Right atrium auricular region (tissue), 2 donors: ENCODE data around the gene IL22RA2. TPM values are rescaled to one million over a fixed set of nuclear protein-coding genes. Genes with fewer than 3 reads are reported as not detected.

Source experiments
- DNase-seq: peaks from one replicate; pipeline ENCODE4 v3.0.0-alpha.2; 2019; ENCODE audit warnings: low spot score
- H3K27ac ChIP-seq, 2 donors: fragments of 200-600 bp; sonication (generic); 1 replicate in 1 of 2; 2 replicates in 1 of 2; pipeline ENCODE4 v1.5.1; 2016 to 2019
- H3K27me3 ChIP-seq, 2 donors: fragments of 200-600 bp; sonication (generic); one replicate each; pipeline versions ENCODE4 v1.5.1 to v1.6.0; 2017 to 2019
- H3K36me3 ChIP-seq: fragments of 200-600 bp; sonication (generic); one replicate; pipeline ENCODE4 v1.5.1; 2016
- H3K4me1 ChIP-seq, 2 donors: fragments of 200-600 bp; sonication (generic); one replicate each; pipeline versions ENCODE4 v1.5.1 to v1.6.0; 2017 to 2019
- H3K4me3 ChIP-seq, 2 donors: fragments of 200-600 bp; sonication (generic); 1 replicate in 1 of 2; 2 replicates in 1 of 2; pipeline ENCODE4 v1.5.1; 2017 to 2019; ENCODE audit warnings: mild to moderate bottlenecking in 1 of 2, moderate library complexity in 1 of 2
- H3K9me3 ChIP-seq, 2 donors: fragments of 200-600 bp; sonication (generic); one replicate each; pipeline ENCODE4 v1.5.1; 2019
- CTCF ChIP-seq, 2 donors: fragments of 200-600 bp; sonication (generic); IDR thresholded peaks; one replicate each; pipeline ENCODE4 v1.5.1; 2019; ENCODE audit warnings: antibody characterized with exemption in 2 of 2
- total RNA-seq, 2 donors: library from RNA; depleted of rRNA; stranded (reverse); fragments of >200 nt; gene quantifications; one replicate each; pipeline ENCODE4 v1.1.0, GENCODE V29; 2016

The IL22RA2 gene
- total RNA-seq, 2 donors from 2014 or later, result not detected

GRCh38 chr6:137163732-137164318 is 9.6 kb downstream of the IL22RA2 start:
- no peaks in the 10 kb centered on the region for H3K9me3 ChIP-seq
- no peaks in the 10 kb centered on the region for H3K27me3 ChIP-seq
- DNase-seq, result no peak
- no peak overlapping the region for H3K4me3 ChIP-seq
- peaks cover 0 to 10% of the 10 kb centered on the region in 2 donors for H3K4me1 ChIP-seq
- H3K36me3 ChIP-seq, result no peaks in the 10 kb centered on the region
- peak overlapping the region in 1 of 2 donors; percentile 34 for H3K27ac ChIP-seq
- TF ChIP-seq CTCF (IDR thresholded peaks at IDR 0.05), result no peak

GRCh38 chr6:137162692-137163306 is 10.6 kb downstream of the IL22RA2 start:
- Histone ChIP-seq H3K36me3 (no peaks in the 10 kb centered on the region), H3K4me3 (no peak overlapping the region), H3K9me3 (no peaks in the 10 kb centered on the region), H3K4me1 (peaks cover 0 to 16% of the 10 kb centered on the region in 2 donors), H3K27me3 (no peaks in the 10 kb centered on the region), H3K27ac (peak overlapping the region in 1 of 2 donors; percentile 34)
- no peak for TF ChIP-seq CTCF (IDR thresholded peaks at IDR 0.05)
- no peak for DNase-seq

GRCh38 chr6:137161949-137162348 is 11.5 kb downstream of the IL22RA2 start:
- Histone ChIP-seq H3K27me3 (no peaks in the 10 kb centered on the region), H3K4me1 (peaks cover 0 to 23% of the 10 kb centered on the region in 2 donors), H3K4me3 (no peak overlapping the region), H3K36me3 (no peaks in the 10 kb centered on the region), H3K27ac (peak overlapping the region in 1 of 2 donors; percentile 34), H3K9me3 (no peaks in the 10 kb centered on the region)
- no peak for TF ChIP-seq CTCF (IDR thresholded peaks at IDR 0.05)
- no peak for DNase-seq

- Histone ChIP-seq H3K36me3 (no peaks in the 10 kb centered on the region), H3K4me3 (no peak overlapping the region), H3K27ac (peak overlapping the region in 1 of 2 donors; percentile 31), H3K4me1 (peaks cover 0 to 28% of the 10 kb centered on the region in 2 donors), H3K27me3 (no peaks in the 10 kb centered on the region), H3K9me3 (no peaks in the 10 kb centered on the region)
- TF ChIP-seq CTCF (IDR thresholded peaks at IDR 0.05), result no peak
- DNase-seq, result no peak
Observed at GRCh38 chr6:137160763-137161162, 12.7 kb downstream of the IL22RA2 start.

GRCh38 chr6:137159912-137160311 is 13.5 kb downstream of the IL22RA2 start:
- H3K9me3 ChIP-seq, result no peaks in the 10 kb centered on the region
- no peak overlapping the region for H3K4me3 ChIP-seq
- TF ChIP-seq CTCF (IDR thresholded peaks at IDR 0.05), result no peak
- no peaks in the 10 kb centered on the region for H3K36me3 ChIP-seq
- no peak overlapping the region for H3K27ac ChIP-seq
- DNase-seq, result no peak
- H3K4me1 ChIP-seq, result peaks cover 0 to 28% of the 10 kb centered on the region in 2 donors
- no peaks in the 10 kb centered on the region for H3K27me3 ChIP-seq
